Prostate gland (tissue), 2 donors: Measurements from ENCODE around the gene EIF3L. TPM values are rescaled to one million over a fixed set of nuclear protein-coding genes. Genes with fewer than 3 reads are reported as not detected.

Experiments used
- DNase-seq: peaks from one replicate; pipeline ENCODE4 v3.0.0-alpha.2; 2019; ENCODE audit warnings: low spot score
- H3K27ac ChIP-seq, 2 donors: fragments of 200-600 bp; sonication (generic); 2 replicates each; pipeline ENCODE4 v1.5.1; 2017 to 2019
- H3K27me3 ChIP-seq: fragments of 200-600 bp; sonication (generic); replicated peaks from 2 replicates; pipeline ENCODE4 v1.5.1; 2019; ENCODE audit not compliant: insufficient read depth
- H3K36me3 ChIP-seq, 2 donors: fragments of 200-600 bp; sonication (generic); 1 replicate in 1 of 2; 2 replicates in 1 of 2; pipeline versions ENCODE4 v1.5.1 to v1.8.1; 2017 to 2019
- H3K4me1 ChIP-seq: fragments of 200-600 bp; sonication (generic); replicated peaks from 2 replicates; pipeline ENCODE4 v1.5.1; 2019
- H3K4me3 ChIP-seq, 2 donors: fragments of 200-600 bp; sonication (generic); 2 replicates each; pipeline ENCODE4 v1.5.1; 2017 to 2019
- H3K9me3 ChIP-seq: fragments of 200-600 bp; sonication (generic); 2 replicates; pipeline ENCODE4 v1.5.1; 2017
- POLR2A ChIP-seq: fragments of 450-650 bp; IDR thresholded peaks from one replicate; pipeline ENCODE4 v1.6.1; 2016; ENCODE audit warnings: antibody characterized with exemption, mild to moderate bottlenecking
- POLR2AphosphoS5 ChIP-seq: sonication (generic); formaldehyde crosslinking; IDR thresholded peaks from one replicate; pipeline ENCODE4 v1.6.1; 2017; ENCODE audit warnings: antibody characterized with exemption
- WGBS: methylation state at CpG from one replicate; pipeline ENCODE4 v1.1.5; 2018; 5-methylcytosine and 5-hydroxymethylcytosine counted together
- intact Hi-C: fragments of 100-400 bp; cut with DNase I; formaldehyde crosslinking; loops from one replicate; pipeline ENCODE4 v1.14.2; 2022
- total RNA-seq, 2 donors: library from RNA; depleted of rRNA; stranded (reverse); fragments of >200 nt; gene quantifications; one replicate each; pipeline ENCODE4 v1.1.0, GENCODE V29; 2016
- TF ChIP-seq, protein P1 (sequence below), 4 experiments: fragments of 200-600 bp in 2 of 4; fragments of 450-650 bp in 2 of 4; sonication (generic) in 2 of 4; IDR thresholded peaks; 1 replicate in 3 of 4; 2 replicates in 1 of 4; pipeline ENCODE4 v1.5.1; 2016 to 2019; ENCODE audit warnings: antibody characterized with exemption in 4 of 4, mild to moderate bottlenecking in 2 of 4, moderate library complexity in 2 of 4

The EIF3L gene
- total RNA-seq, 2 donors from 2014 or later, result 385 to 501 TPM

- Histone ChIP-seq H3K4me1 (no peaks in the 10 kb centered on the region), H3K9me3 (no peaks in the 10 kb centered on the region), H3K27me3 (no peaks in the 10 kb centered on the region), H3K27ac (no peak overlapping the region), H3K36me3 (peaks cover 5 to 20% of the 10 kb centered on the region in 2 donors), H3K4me3 (no peak overlapping the region)
- intact Hi-C loops, result no loop called here
- 84% methylated on average over 4 of the region's 4 CpGs for whole genome bisulfite sequencing
- DNase-seq, result no peak
- TF ChIP-seq POLR2AphosphoS5 (no peak), POLR2A (no peak)
- TF ChIP-seq, protein P1, sequence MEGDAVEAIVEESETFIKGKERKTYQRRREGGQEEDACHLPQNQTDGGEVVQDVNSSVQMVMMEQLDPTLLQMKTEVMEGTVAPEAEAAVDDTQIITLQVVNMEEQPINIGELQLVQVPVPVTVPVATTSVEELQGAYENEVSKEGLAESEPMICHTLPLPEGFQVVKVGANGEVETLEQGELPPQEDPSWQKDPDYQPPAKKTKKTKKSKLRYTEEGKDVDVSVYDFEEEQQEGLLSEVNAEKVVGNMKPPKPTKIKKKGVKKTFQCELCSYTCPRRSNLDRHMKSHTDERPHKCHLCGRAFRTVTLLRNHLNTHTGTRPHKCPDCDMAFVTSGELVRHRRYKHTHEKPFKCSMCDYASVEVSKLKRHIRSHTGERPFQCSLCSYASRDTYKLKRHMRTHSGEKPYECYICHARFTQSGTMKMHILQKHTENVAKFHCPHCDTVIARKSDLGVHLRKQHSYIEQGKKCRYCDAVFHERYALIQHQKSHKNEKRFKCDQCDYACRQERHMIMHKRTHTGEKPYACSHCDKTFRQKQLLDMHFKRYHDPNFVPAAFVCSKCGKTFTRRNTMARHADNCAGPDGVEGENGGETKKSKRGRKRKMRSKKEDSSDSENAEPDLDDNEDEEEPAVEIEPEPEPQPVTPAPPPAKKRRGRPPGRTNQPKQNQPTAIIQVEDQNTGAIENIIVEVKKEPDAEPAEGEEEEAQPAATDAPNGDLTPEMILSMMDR (IDR thresholded peaks at IDR 0.05), result no peak
These were observed 74.7 kb downstream of the EIF3L start for GRCh38 chr22:37923927-37924326.

DNA sequence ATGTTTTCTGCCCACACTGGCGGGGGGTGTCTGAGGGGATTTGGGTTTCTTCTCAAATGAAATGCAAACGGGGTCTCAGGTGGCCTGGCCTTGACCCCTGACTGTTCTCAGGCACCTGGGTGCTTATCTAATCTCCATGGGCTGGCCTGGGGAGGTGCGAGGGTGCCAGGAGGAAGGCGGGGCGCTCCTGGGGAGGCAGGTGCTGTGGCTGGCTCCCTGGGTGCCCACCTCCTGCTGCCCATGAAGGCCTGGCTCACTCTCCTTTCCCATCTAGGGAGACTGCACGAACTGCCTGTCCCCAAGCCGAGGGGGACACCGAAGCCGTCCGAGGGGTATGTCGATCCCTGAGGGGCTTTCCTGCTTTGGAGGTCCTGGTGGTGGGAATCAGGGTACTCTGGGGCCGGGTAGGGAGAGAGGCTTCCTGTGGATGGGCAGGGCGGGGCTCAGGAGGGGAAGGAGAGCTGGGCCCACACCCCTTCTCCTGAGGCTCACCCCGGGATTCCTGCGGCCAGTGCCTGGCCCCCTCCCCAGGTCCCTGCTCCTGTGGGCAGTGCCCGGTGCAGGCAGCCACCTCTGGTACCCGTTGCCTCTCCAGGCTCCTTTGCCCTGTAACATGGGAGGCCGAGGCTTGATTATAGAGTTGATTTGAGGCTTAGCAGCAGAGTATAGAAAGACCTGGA lies 75.3 kb downstream of the EIF3L start:
- H3K4me3 ChIP-seq, result no peak overlapping the region
- H3K4me1 ChIP-seq, result peaks cover under 1% of the 10 kb centered on the region
- WGBS, result 84% methylated on average over 18 of the region's 18 CpGs
- intact Hi-C loops, result no loop called here
- H3K27me3 ChIP-seq, result no peaks in the 10 kb centered on the region
- H3K9me3 ChIP-seq, result no peaks in the 10 kb centered on the region
- TF ChIP-seq, protein P1 (IDR thresholded peaks at IDR 0.05), result no peak
- TF ChIP-seq POLR2AphosphoS5 (no peak), POLR2A (no peak)
- H3K36me3 ChIP-seq, result peaks cover 0 to 20% of the 10 kb centered on the region in 2 donors
- H3K27ac ChIP-seq, result no peak overlapping the region
- DNase-seq, result no peak

GRCh38 chr22:37925330-37925729 lies 76.1 kb downstream of the EIF3L start:
- 50% methylated on average over 3 of the region's 3 CpGs for WGBS
- peaks cover 0 to 20% of the 10 kb centered on the region in 2 donors for H3K36me3 ChIP-seq
- intact Hi-C loops, result no loop called here
- H3K4me1 ChIP-seq, result peaks cover 3% of the 10 kb centered on the region
- H3K4me3 ChIP-seq, result no peak overlapping the region
- H3K27me3 ChIP-seq, result no peaks in the 10 kb centered on the region
- no peak for DNase-seq
- no peak overlapping the region for H3K27ac ChIP-seq
- TF ChIP-seq, protein P1 (IDR thresholded peaks at IDR 0.05), result no peak
- TF ChIP-seq POLR2A (no peak), POLR2AphosphoS5 (no peak)
- no peaks in the 10 kb centered on the region for H3K9me3 ChIP-seq

- Histone ChIP-seq H3K27ac (no peak overlapping the region), H3K9me3 (no peaks in the 10 kb centered on the region), H3K4me1 (peaks cover 3% of the 10 kb centered on the region), H3K36me3 (peaks cover 0 to 20% of the 10 kb centered on the region in 2 donors), H3K4me3 (no peak overlapping the region), H3K27me3 (no peaks in the 10 kb centered on the region)
- 87% methylated on average over 15 of the region's 15 CpGs for WGBS
- DNase-seq, result no peak
- TF ChIP-seq POLR2A (no peak), POLR2AphosphoS5 (no peak)
- TF ChIP-seq, protein P1 (IDR thresholded peaks at IDR 0.05), result no peak
- intact Hi-C loops, result no loop called here
These were observed 76.5 kb downstream of the EIF3L start for GRCh38 chr22:37925767-37926166.

GRCh38 chr22:37926358-37926757 lies 77.1 kb downstream of the EIF3L start:
- no peak overlapping the region for H3K27ac ChIP-seq
- intact Hi-C loops, result no loop called here
- WGBS, result 84% methylated on average over 7 of the region's 7 CpGs
- H3K4me3 ChIP-seq, result no peak overlapping the region
- DNase-seq, result no peak
- peaks cover 0 to 20% of the 10 kb centered on the region in 2 donors for H3K36me3 ChIP-seq
- TF ChIP-seq POLR2A (no peak), POLR2AphosphoS5 (no peak)
- TF ChIP-seq, protein P1 (IDR thresholded peaks at IDR 0.05), result no peak
- no peaks in the 10 kb centered on the region for H3K27me3 ChIP-seq
- peaks cover 3% of the 10 kb centered on the region for H3K4me1 ChIP-seq
- no peaks in the 10 kb centered on the region for H3K9me3 ChIP-seq
